SK-N-SH treated with all-trans-retinoic acid at 6 μM for 48 hours (cell line): ENCODE data around the gene TMEM207.

Source experiments
- ATAC-seq: fragments of 200-7000 bp; cut with Tn5 transposase; 3 replicates; pipeline ENCODE4 v1.9.1; 2020; ENCODE audit warnings: mild to moderate bottlenecking, moderate library complexity
- ARNTL ChIP-seq: fragments of 450-650 bp; formaldehyde crosslinking; IDR thresholded peaks from 2 replicates; pipeline ENCODE4 v1.5.0; 2020; ENCODE audit warnings: low read depth, mild to moderate bottlenecking, moderate library complexity, borderline replicate concordance
- BACH2 ChIP-seq: fragments of 250-450 bp; sonication (Bioruptor Pico); IDR thresholded peaks from 2 replicates; pipeline ENCODE4 v1.9.0; 2021; ENCODE audit warnings: mild to moderate bottlenecking, borderline replicate concordance
- CSDC2 ChIP-seq: fragments of 250-450 bp; sonication (Bioruptor Pico); IDR thresholded peaks from 2 replicates; pipeline ENCODE4 v1.5.0; 2020; ENCODE audit warnings: mild to moderate bottlenecking, moderate library complexity
- ESRRG ChIP-seq: fragments of 250-450 bp; sonication (Bioruptor Pico); IDR thresholded peaks from 2 replicates; pipeline ENCODE4 v1.6.1; 2021; ENCODE audit warnings: mild to moderate bottlenecking
- GLIS3 ChIP-seq: fragments of 250-450 bp; sonication (Bioruptor Pico); IDR thresholded peaks from 2 replicates; pipeline ENCODE4 v1.5.0; 2020; ENCODE audit warnings: mild to moderate bottlenecking, moderate library complexity
- ISL1 ChIP-seq: fragments of 250-450 bp; sonication (Bioruptor Pico); IDR thresholded peaks from 2 replicates; pipeline ENCODE4 v2.1.2; 2022; ENCODE audit warnings: mild to moderate bottlenecking, moderate library complexity
- OSR1 ChIP-seq: fragments of 250-450 bp; sonication (Bioruptor Pico); IDR thresholded peaks from 2 replicates; pipeline ENCODE4 v1.8.0; 2022; ENCODE audit warnings: moderate library complexity, mild to moderate bottlenecking, inconsistent platforms
- PPARA ChIP-seq: fragments of 250-450 bp; sonication (Bioruptor Pico); IDR thresholded peaks from 2 replicates; pipeline ENCODE4 v1.5.0; 2020; ENCODE audit warnings: mild to moderate bottlenecking, borderline replicate concordance
- RARB ChIP-seq: fragments of 250-450 bp; sonication (Bioruptor Pico); IDR thresholded peaks from 2 replicates; pipeline ENCODE4 v1.8.0; 2021; ENCODE audit warnings: mild to moderate bottlenecking, moderate library complexity
- SNAI2 ChIP-seq: fragments of 250-450 bp; sonication (Bioruptor Pico); IDR thresholded peaks from 2 replicates; pipeline ENCODE4 v1.5.0; 2020; ENCODE audit warnings: mild to moderate bottlenecking, moderate library complexity
- TCF4 ChIP-seq: fragments of 250-450 bp; sonication (Bioruptor Pico); IDR thresholded peaks from 2 replicates; pipeline ENCODE4 v1.8.0; 2021; ENCODE audit warnings: mild to moderate bottlenecking, moderate library complexity, borderline replicate concordance
- TOX ChIP-seq: fragments of 250-450 bp; sonication (Bioruptor Pico); IDR thresholded peaks from 2 replicates; pipeline ENCODE4 v1.8.0; 2021; ENCODE audit warnings: mild to moderate bottlenecking, moderate library complexity, borderline replicate concordance
- ZC3H10 ChIP-seq: fragments of 250-450 bp; sonication (Bioruptor Pico); IDR thresholded peaks from 2 replicates; pipeline ENCODE4 v1.5.1; 2021; ENCODE audit warnings: mild to moderate bottlenecking, moderate library complexity
- ZFP30 ChIP-seq: fragments of 450-650 bp; formaldehyde crosslinking; IDR thresholded peaks from 2 replicates; pipeline ENCODE4 v1.5.0; 2022; ENCODE audit warnings: mild to moderate bottlenecking, moderate library complexity
- ZNF565 ChIP-seq: fragments of 450-650 bp; formaldehyde crosslinking; conservative IDR thresholded peaks from 2 replicates; pipeline ENCODE4 v1.5.0; 2020; ENCODE audit warnings: low read depth, mild to moderate bottlenecking, moderate library complexity
- ZNF70 ChIP-seq: fragments of 450-650 bp; formaldehyde crosslinking; IDR thresholded peaks from 2 replicates; pipeline ENCODE4 v1.5.0; 2020; ENCODE audit warnings: mild to moderate bottlenecking, moderate library complexity
- ZNF8 ChIP-seq: fragments of 450-650 bp; formaldehyde crosslinking; IDR thresholded peaks from 2 replicates; pipeline ENCODE4 v1.5.0; 2020; ENCODE audit warnings: mild to moderate bottlenecking, moderate library complexity
- TF ChIP-seq, protein P1 (sequence below): fragments of 250-450 bp; sonication (Bioruptor Pico); IDR thresholded peaks from 2 replicates; pipeline ENCODE4 v1.5.0; 2020; ENCODE audit warnings: mild to moderate bottlenecking, moderate library complexity
- TF ChIP-seq, protein P2 (sequence below): fragments of 250-450 bp; sonication (Bioruptor Pico); IDR thresholded peaks from 2 replicates; pipeline ENCODE4 v1.5.1; 2021; ENCODE audit warnings: mild to moderate bottlenecking, moderate library complexity
- TF ChIP-seq, protein P3 (sequence below): fragments of 250-450 bp; sonication (Bioruptor Pico); IDR thresholded peaks from 2 replicates; pipeline ENCODE4 v1.8.0; 2021; ENCODE audit warnings: low read depth, mild to moderate bottlenecking, moderate library complexity, borderline replicate concordance
- TF ChIP-seq, protein P4 (sequence below): fragments of 250-450 bp; sonication (Bioruptor Pico); IDR thresholded peaks from 2 replicates; pipeline ENCODE4 v1.5.1; 2020; ENCODE audit warnings: low read depth, mild to moderate bottlenecking, moderate library complexity

Gene TMEM207

DNA sequence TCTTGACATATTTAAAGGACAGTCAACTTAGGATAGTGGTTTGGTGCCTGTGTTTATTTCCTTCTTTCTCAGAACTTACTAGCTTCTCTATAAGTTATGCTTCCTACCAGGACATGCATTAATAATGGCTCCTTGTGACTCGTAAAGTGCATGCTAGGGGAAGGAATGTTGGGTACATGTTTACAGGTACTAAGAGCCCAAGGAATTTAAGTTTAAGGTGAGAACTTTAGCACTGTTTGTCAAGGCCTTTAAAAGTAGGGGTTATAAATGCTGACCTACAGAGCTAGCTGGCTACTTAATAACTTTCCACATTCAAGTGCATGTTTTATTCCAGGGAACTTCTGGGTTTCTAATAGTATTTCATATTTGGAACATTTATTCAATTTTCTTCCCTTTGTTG is at the start of gene TMEM207:
TMEM207 (minus strand) TSS at position 101 of the 400 bp plus-strand sequence; CDS start at position 9, 92 bp downstream.
- ATAC-seq, result no peak
- TF ChIP-seq PPARA (CRISPR knock-in tag) (no peak), CSDC2 (CRISPR knock-in tag) (no peak), ZFP30 (no peak), GLIS3 (no peak), ZC3H10 (CRISPR knock-in tag) (no peak), RARB (CRISPR knock-in tag) (no peak), ESRRG (CRISPR knock-in tag) (no peak), ISL1 (no peak)

DNA sequence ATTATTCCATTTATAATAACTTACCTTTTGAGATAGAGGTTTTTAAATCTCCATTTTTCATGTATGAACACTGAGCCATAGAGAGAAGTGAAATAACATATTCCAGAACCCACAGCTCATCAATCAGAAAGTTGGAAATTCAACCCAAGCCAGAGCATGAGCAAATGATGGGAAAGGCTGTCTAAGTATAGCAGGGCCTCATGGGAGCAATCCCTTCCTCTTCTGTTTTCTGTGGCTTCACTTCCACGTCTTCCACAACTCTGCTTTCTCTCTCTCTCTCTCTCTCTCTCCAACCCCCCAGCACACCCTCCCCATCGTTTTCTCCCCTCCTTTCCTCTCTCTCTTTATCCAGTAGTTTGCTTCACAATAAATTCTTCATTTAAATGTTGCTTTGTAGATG is 49.4 kb upstream of the TMEM207 start:
- no peak for ATAC-seq
- TF ChIP-seq ARNTL (CRISPR knock-in tag), result no peak
- TF ChIP-seq, protein P1, sequence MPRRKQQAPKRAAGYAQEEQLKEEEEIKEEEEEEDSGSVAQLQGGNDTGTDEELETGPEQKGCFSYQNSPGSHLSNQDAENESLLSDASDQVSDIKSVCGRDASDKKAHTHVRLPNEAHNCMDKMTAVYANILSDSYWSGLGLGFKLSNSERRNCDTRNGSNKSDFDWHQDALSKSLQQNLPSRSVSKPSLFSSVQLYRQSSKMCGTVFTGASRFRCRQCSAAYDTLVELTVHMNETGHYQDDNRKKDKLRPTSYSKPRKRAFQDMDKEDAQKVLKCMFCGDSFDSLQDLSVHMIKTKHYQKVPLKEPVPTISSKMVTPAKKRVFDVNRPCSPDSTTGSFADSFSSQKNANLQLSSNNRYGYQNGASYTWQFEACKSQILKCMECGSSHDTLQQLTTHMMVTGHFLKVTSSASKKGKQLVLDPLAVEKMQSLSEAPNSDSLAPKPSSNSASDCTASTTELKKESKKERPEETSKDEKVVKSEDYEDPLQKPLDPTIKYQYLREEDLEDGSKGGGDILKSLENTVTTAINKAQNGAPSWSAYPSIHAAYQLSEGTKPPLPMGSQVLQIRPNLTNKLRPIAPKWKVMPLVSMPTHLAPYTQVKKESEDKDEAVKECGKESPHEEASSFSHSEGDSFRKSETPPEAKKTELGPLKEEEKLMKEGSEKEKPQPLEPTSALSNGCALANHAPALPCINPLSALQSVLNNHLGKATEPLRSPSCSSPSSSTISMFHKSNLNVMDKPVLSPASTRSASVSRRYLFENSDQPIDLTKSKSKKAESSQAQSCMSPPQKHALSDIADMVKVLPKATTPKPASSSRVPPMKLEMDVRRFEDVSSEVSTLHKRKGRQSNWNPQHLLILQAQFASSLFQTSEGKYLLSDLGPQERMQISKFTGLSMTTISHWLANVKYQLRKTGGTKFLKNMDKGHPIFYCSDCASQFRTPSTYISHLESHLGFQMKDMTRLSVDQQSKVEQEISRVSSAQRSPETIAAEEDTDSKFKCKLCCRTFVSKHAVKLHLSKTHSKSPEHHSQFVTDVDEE (CRISPR knock-in tag), result no peak
- no peak for TF ChIP-seq SNAI2 (CRISPR knock-in tag)
- TF ChIP-seq, protein P2, sequence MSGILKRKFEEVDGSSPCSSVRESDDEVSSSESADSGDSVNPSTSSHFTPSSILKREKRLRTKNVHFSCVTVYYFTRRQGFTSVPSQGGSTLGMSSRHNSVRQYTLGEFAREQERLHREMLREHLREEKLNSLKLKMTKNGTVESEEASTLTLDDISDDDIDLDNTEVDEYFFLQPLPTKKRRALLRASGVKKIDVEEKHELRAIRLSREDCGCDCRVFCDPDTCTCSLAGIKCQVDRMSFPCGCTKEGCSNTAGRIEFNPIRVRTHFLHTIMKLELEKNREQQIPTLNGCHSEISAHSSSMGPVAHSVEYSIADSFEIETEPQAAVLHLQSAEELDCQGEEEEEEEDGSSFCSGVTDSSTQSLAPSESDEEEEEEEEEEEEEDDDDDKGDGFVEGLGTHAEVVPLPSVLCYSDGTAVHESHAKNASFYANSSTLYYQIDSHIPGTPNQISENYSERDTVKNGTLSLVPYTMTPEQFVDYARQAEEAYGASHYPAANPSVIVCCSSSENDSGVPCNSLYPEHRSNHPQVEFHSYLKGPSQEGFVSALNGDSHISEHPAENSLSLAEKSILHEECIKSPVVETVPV (CRISPR knock-in tag), result no peak
- TF ChIP-seq OSR1 (CRISPR knock-in tag), result no peak
- no peak for TF ChIP-seq BACH2 (CRISPR knock-in tag)
- TF ChIP-seq GLIS3, result no peak
- no peak for TF ChIP-seq PPARA (CRISPR knock-in tag)
- TF ChIP-seq ZNF565 (CRISPR knock-in tag), result no peak
- no peak for TF ChIP-seq ZFP30
- no peak for TF ChIP-seq ISL1
- TF ChIP-seq, protein P3, sequence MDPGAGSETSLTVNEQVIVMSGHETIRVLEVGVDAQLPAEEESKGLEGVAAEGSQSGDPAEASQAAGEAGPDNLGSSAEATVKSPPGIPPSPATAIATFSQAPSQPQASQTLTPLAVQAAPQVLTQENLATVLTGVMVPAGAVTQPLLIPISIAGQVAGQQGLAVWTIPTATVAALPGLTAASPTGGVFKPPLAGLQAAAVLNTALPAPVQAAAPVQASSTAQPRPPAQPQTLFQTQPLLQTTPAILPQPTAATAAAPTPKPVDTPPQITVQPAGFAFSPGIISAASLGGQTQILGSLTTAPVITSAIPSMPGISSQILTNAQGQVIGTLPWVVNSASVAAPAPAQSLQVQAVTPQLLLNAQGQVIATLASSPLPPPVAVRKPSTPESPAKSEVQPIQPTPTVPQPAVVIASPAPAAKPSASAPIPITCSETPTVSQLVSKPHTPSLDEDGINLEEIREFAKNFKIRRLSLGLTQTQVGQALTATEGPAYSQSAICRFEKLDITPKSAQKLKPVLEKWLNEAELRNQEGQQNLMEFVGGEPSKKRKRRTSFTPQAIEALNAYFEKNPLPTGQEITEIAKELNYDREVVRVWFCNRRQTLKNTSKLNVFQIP (CRISPR knock-in tag), result no peak
- no peak for TF ChIP-seq TCF4 (CRISPR knock-in tag)
- TF ChIP-seq TOX (CRISPR knock-in tag), result no peak
- TF ChIP-seq CSDC2 (CRISPR knock-in tag), result no peak

DNA sequence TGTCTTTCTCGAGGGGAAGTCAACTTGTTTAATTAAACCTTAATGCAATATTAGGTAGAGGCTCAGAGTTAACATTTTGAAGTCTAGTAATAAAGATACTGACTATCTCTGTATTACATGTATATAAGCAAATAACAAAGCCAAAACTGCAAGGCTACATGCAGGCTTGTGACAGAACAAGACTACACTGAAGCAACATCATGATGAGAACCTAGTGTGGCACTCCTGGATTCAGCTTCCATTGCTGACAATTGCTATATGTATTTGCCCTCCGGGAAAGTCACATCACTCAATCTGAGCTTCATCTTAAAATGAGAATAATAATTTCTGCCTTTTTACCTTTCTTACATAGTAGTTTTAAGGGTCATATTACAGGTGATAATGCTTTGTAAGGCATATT is 48.6 kb upstream of the TMEM207 start:
- TF ChIP-seq ISL1 (no peak), ZNF70 (CRISPR knock-in tag) (no peak), TCF4 (CRISPR knock-in tag) (no peak), ARNTL (CRISPR knock-in tag) (no peak), BACH2 (CRISPR knock-in tag) (no peak), TOX (CRISPR knock-in tag) (no peak), ZNF565 (CRISPR knock-in tag) (no peak)
- TF ChIP-seq, protein P4, sequence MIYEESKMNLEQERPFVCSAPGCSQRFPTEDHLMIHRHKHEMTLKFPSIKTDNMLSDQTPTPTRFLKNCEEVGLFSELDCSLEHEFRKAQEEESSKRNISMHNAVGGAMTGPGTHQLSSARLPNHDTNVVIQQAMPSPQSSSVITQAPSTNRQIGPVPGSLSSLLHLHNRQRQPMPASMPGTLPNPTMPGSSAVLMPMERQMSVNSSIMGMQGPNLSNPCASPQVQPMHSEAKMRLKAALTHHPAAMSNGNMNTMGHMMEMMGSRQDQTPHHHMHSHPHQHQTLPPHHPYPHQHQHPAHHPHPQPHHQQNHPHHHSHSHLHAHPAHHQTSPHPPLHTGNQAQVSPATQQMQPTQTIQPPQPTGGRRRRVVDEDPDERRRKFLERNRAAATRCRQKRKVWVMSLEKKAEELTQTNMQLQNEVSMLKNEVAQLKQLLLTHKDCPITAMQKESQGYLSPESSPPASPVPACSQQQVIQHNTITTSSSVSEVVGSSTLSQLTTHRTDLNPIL (CRISPR knock-in tag), result no peak
- ATAC-seq, result no peak

DNA sequence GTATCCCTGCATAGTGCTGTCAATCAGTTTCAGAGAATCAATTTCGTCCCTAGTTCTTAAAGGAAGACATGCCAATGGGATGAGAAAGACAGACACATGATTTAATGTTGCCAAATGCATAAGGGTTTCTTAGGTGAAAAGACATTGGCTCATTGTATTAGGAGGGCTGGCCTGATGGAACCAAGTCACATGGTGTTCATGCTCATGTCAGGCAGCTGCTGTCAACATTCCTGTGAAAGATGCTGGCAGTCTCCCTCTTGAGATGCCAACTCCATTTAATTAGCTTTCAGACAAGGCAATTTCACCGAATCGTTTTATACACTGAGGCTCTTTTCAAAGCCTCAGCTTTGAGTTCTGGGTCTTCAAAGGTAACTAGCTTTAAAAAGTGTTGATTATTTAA is 48.1 kb upstream of the TMEM207 start:
- no peak for ATAC-seq
- no peak for TF ChIP-seq GLIS3
- TF ChIP-seq ARNTL (CRISPR knock-in tag), result no peak

DNA sequence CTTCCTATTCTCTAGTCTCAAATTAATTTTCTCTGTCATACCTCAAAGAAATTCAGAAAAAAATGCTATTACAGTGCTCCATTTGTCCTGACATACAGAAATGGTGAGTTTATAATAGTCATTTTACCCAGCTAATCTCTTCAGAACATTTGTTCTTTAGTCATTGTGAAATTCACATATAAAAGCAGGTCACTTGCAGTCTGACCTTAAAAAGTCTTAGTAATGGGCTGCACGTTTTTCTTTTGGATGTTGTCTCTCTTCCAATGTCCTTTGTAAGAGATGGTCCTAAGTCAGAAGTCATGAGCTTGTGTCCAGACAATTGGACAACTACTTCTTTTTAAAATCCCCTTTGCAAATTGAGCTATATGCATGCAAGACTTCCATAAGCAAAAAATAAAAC is 47.2 kb upstream of the TMEM207 start:
- no peak for ATAC-seq
- TF ChIP-seq ZFP30, result no peak
- TF ChIP-seq ESRRG (CRISPR knock-in tag), result no peak
- no peak for TF ChIP-seq ISL1
- TF ChIP-seq, protein P3 (CRISPR knock-in tag), result no peak
- TF ChIP-seq, protein P4 (CRISPR knock-in tag), result no peak
- TF ChIP-seq, protein P1 (CRISPR knock-in tag), result no peak
- TF ChIP-seq ZNF8 (CRISPR knock-in tag), result no peak
